GM19240 (cell line): ENCODE data around the gene GFER.
A peak's percentile ranks its signal among the peaks of the same experiment; 100 is the strongest.
"Not testable (repeated sequence)": the region's sequence is repeated elsewhere in the genome, so short reads cannot be mapped to it uniquely, and the experiment has no call there.

Experiments
- DNase-seq: peaks from one replicate; pipeline ENCODE4 v3.0.0; 2011; ENCODE audit warnings: low spot score; ENCODE audit not compliant: insufficient read length

The GFER gene

GRCh38 chr16:1983544-1984346, at the start of gene GFER:
Gene GFER (plus strand): TSS chr16:1984193. CDS start chr16:1984219, 26 bp downstream.
- DNase-seq, result peak; percentile 98

- DNase-seq, result no peak
Observed at GRCh38 chr16:1936945-1937479, 47.0 kb upstream of the GFER start.

- no peak for DNase-seq
Observed at GRCh38 chr16:1938316-1938715, 45.7 kb upstream of the GFER start.

- DNase-seq, result no peak
Observed at GRCh38 chr16:1938910-1939309, 45.1 kb upstream of the GFER start.

GRCh38 chr16:1939833-1940232, 44.2 kb upstream of the GFER start:
- DNase-seq, result not testable (repeated sequence)

DNA sequence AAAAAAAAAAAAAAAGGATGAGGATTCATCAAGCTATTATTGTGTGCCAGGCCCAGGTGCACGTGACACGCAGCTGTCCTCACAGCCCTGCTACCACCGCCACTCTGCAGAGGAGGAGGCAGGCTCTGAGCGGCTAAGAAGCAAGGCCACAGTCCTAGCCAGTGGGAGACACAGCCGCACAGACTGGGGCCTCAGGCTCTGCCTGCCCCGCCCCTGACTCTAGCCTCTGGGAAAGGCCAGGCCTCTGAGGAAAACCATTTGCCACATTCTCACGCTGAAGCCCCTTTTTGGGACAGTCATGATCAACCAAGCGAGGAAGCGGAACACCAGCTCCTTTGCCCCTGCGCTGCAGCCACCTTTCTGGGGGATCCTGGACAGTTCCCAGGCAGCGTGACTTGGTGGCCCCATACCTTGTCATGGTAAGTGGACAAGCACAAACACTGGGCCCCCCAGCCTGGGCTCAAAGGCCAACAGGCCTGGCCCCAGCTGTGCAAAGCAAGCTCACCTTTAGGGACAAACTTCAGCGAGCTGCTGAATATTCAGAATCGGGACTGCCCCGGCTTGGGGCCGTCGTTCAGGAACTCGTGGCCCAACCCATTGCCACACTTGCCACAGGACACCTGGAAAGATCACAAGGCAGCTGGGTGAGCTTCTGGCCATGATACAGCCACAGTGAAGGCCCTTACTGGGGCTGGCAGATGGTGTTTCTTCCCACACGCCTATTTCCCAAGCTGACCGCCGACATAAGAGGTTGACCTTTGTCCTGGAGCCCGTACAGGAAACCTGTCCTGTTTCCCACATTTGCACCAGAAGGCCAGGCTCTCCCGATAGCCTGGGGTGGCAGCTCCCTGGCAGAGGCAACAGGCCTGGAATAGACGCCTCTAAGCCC, 43.5 kb upstream of the GFER start:
- no peak for DNase-seq

GRCh38 chr16:1941162-1942046, 42.6 kb upstream of the GFER start:
- DNase-seq, result no peak

DNA sequence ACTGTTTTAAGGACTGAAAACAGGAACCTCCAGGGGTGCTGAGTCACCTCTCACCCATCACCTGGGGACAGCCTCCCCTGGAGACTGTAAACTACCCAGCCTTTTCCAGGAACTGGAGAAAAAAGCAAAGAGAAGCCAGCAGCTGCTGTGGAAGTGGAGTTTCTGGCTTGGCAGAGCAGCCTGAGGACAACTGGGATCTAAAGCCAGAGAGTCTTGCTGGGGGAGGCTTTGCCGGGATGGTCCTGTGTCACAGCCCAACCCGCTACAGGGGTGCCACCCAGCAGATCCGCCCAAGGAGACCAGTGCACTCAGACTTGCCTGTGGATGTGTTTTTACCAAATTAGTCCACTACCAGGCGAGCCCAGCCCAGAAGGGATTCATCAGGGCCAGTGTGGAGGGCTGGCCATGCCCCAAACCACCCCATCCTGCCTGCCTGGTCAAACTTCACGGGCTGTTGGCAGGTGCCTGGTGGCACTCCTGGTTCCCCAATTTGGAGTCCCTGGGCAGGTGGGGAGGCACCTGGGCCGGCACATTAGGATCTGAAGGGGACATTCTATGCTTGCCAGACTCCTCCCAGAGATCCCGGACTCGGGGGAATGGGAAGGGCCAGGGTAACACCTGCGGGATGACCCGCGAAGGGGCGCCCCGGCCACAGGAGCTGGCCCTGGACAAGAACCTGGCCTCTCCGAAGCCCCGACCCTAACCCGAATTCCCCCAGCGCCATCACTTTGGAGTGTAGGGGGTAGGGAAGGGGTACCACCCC, 41.8 kb upstream of the GFER start:
- DNase-seq, result no peak

DNA sequence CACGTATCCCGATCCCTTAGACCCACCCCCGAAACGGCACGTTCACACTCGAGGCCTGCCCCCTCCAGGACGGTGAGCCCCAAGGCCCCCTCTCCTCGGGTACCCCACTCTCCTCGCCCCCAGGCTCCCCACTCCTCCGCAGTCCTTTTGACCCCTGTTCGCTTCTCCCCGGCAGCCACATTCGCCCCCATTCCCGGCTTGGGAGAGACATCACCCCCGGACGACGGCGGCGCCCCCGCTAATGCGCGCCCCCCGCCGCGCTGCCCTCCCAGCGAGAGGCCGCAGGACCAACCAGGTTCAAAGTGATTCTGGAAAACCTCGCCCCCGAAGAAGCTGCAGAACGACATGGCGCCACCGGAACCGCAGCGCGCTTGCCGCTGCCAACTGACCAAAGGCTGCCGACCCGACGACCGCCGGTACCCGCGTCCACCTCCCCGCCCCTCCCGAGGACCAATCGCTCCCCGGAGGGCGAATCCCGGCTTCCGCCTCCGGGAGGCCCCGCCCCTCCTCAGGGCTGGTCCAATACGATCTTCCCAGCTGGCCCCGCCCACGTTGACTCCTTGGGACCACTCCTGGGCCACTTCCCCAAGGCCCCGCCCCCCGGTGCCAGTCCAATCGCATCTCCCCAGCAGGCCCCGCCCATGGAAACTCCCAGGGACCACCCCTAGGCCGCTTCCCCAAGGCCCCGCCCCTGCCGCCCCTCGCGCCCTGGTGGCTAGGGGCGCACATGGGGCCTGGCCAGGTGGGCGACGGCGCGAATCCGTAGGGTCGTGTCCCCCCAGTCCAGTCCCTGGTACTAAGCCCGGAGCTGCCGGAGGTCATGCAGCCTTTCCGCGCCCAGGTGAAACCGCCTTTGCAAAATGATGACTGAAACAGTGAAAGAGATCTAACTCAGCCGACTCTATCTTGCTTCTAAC, 40.9 kb upstream of the GFER start, which contains the start of gene MSRB1:
TSS of gene MSRB1 (minus strand) at position 390 of the 917 bp plus-strand sequence. CDS start at position 347, 43 bp downstream.
- peak; percentile 100 for DNase-seq

GRCh38 chr16:1944612-1945199, 39.3 kb upstream of the GFER start:
- DNase-seq, result no peak

DNA sequence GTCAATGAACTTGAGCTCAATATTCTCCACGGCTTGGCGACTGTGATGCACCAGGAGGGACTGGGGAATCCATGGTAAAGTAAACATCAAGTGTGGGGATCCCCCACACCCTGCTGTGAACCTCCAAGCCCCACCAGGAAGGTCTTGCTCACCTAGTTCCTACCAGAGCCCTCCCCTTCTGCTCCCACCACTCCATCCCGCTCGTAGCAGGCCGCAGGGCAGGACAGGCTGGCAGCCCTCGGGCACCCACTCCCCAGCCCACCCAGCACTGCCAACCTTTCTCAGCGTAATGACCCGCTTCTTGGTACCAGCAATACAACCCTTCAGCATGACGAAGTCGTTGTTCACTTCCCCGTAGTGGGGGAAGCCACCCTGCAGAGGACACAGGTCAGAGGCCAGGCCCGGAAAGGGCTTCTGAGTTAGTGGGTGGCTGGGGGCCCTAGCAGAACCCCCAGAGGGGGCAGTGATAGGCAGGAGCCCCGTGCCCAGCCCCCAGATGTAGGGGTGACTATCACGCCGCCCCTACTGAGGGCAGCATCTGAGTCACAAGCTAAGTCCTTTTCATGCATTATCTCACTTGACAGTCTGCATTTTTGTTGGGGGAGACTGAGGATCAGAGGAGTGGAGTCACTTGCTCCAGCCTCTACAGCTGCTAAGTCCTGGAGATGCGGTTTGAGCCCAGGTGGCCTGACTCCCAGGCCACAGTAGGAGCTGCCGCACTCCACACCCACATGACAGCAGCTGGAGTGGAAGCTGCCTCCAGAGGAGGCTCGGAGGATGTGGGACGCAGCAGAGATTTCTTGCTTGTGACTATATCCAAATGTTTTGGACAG, 38.2 kb upstream of the GFER start:
- DNase-seq, result no peak

DNA sequence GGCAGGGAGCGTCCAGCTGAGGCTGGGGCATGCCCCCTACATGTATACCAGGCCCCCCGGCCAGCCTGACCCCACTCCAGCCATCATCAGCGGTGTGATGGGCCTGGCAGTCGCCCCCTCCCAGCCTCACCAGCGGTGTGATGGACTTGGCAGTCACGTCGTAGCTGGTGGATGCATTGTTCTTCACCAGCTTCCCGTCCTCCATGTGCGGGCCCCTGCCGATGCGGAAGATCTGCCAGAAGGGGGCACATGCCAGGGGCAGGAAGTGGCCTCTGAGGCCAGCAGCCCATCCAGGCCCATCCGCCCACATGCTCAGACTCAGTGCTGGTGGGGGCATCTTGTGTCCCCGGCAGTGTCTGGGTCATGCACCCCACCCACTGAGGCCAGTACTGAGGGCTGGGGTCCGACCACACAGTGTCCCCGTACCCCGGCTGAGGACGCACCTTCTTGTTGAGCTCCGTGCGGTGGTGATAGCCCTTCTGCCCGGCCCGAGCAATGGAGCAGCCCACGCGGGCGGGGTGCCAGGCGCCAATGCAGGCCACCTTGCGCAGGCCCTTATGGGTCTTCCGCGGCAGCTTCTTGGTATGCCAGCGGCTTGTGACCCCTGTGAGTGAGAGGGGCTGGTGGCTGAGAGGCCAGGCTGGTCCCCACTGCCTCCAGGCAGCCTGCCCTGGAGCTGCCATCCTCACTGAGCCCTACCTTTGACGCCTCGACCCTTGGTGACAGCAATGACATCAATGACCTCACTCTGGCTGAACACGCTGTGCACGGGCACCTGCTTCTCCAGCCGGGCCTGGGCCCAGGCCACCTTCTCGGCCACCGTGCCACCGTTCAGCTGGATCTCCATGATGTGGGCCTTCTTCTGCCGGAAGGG, 37.3 kb upstream of the GFER start:
- DNase-seq, result no peak

DNA sequence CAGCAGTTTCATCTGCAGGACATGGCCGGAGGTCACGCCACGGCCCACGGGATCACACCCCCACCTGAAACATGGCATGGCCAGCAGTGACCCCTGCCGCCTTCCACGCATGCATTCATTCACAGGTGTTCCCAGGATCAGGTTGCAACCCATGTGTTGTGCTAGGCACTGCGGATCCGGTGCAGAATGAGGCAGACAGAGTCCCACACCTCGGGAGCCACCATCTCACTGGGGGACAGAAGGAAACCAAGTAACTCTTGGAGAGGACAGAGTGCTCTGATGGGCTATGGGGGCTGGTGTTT, 36.7 kb upstream of the GFER start:
- DNase-seq, result no peak

- DNase-seq, result no peak
Observed at GRCh38 chr16:1949507-1949906, 34.5 kb upstream of the GFER start.

- DNase-seq, result no peak
Observed at GRCh38 chr16:1950047-1950446, 33.9 kb upstream of the GFER start.

- DNase-seq, result no peak
Observed at GRCh38 chr16:1950559-1950958, 33.4 kb upstream of the GFER start.

- DNase-seq, result no peak
Observed at GRCh38 chr16:1953734-1954133, 30.3 kb upstream of the GFER start.
